Neuronal stem cell (in vitro differentiated cells): ENCODE measurements around the gene SAMD14.

Experiments
- DNase-seq: peaks from one replicate; pipeline ENCODE4 v3.0.0-alpha.2; 2013; ENCODE audit warnings: low spot score
- H2AFZ ChIP-seq: one replicate; pipeline ENCODE4 v1.6.1; 2013; ENCODE audit warnings: mild to moderate bottlenecking, low read length, inconsistent platforms
- H2AK5ac ChIP-seq: 2 replicates; pipeline ENCODE4 v1.6.1; 2013; ENCODE audit warnings: low read depth, mild to moderate bottlenecking, inconsistent platforms, low read length, moderate library complexity, mixed read lengths
- H2BK120ac ChIP-seq: 2 replicates; pipeline ENCODE4 v1.6.1; 2013; ENCODE audit warnings: low read depth, mild to moderate bottlenecking, inconsistent platforms, low read length, moderate library complexity, mixed read lengths
- H2BK12ac ChIP-seq: one replicate; pipeline ENCODE4 v1.6.1; 2013; ENCODE audit warnings: low read length, inconsistent platforms
- H2BK15ac ChIP-seq: 2 replicates; pipeline ENCODE4 v1.6.1; 2013; ENCODE audit warnings: mild to moderate bottlenecking, low read length, inconsistent platforms, mixed read lengths
- H2BK5ac ChIP-seq: one replicate; pipeline ENCODE4 v1.6.1; 2013; ENCODE audit warnings: inconsistent platforms, mild to moderate bottlenecking, low read length, moderate library complexity
- H3K14ac ChIP-seq: one replicate; pipeline ENCODE4 v1.6.1; 2013; ENCODE audit warnings: low read length, inconsistent platforms
- H3K18ac ChIP-seq: 2 replicates; pipeline ENCODE4 v1.6.1; 2013; ENCODE audit warnings: low read length, inconsistent platforms
- H3K23ac ChIP-seq: 2 replicates; pipeline ENCODE4 v1.6.1; 2013; ENCODE audit warnings: low read depth, mild to moderate bottlenecking, mixed read lengths, low read length, inconsistent platforms; ENCODE audit not compliant: poor library complexity
- H3K27ac ChIP-seq: replicated peaks from 3 replicates; pipeline ENCODE4 v1.5.1; 2013; ENCODE audit warnings: low read length, inconsistent platforms
- H3K27me3 ChIP-seq, 3 experiments: 2 replicates each; pipeline ENCODE4 v1.6.1; 2013; ENCODE audit warnings: low read length in 3 of 3, mild to moderate bottlenecking in 2 of 3, inconsistent platforms in 1 of 3, low read depth in 1 of 3, mixed read lengths in 1 of 3, moderate library complexity in 1 of 3; ENCODE audit not compliant: control insufficient read depth in 3 of 3, insufficient read depth in 3 of 3
- H3K36me3 ChIP-seq, 2 donors: replicated peaks in 1 of 2; 2 replicates each; pipeline ENCODE4 v1.6.1; 2013; ENCODE audit warnings: low read length in 2 of 2; ENCODE audit not compliant: control insufficient read depth in 2 of 2, insufficient read depth in 2 of 2
- H3K4ac ChIP-seq: 2 replicates; pipeline ENCODE4 v1.6.1; 2013; ENCODE audit warnings: inconsistent platforms, mild to moderate bottlenecking, low read length, moderate library complexity
- H3K4me1 ChIP-seq, 2 donors: 1 replicate in 1 of 2; 2 replicates in 1 of 2; pipeline ENCODE4 v1.6.1; 2013; ENCODE audit warnings: low read length in 2 of 2, low read depth in 1 of 2; ENCODE audit not compliant: control insufficient read depth in 2 of 2, insufficient read depth in 1 of 2
- H3K4me2 ChIP-seq: one replicate; pipeline ENCODE4 v1.6.1; 2013; ENCODE audit warnings: mild to moderate bottlenecking, low read length, inconsistent platforms; ENCODE audit not compliant: insufficient read depth, poor library complexity, severe bottlenecking
- H3K4me3 ChIP-seq, 2 donors: 2 replicates each; pipeline ENCODE4 v1.5.1; 2013; ENCODE audit warnings: low read length in 2 of 2, mild to moderate bottlenecking in 2 of 2, inconsistent platforms in 1 of 2, moderate library complexity in 1 of 2
- H3K79me1 ChIP-seq: one replicate; pipeline ENCODE4 v1.6.1; 2013; ENCODE audit warnings: low read depth, mild to moderate bottlenecking, inconsistent platforms, low read length, moderate library complexity
- H3K9ac ChIP-seq: one replicate; pipeline ENCODE4 v1.6.1; 2013; ENCODE audit warnings: mild to moderate bottlenecking, low read depth, low read length, inconsistent platforms; ENCODE audit not compliant: poor library complexity
- H3K9me3 ChIP-seq, 2 donors: replicated peaks in 1 of 2; 2 replicates each; pipeline versions ENCODE3 to v1.6.1; 2013; ENCODE audit warnings: low read length in 2 of 2, mild to moderate bottlenecking in 2 of 2, inconsistent platforms in 1 of 2, low read depth in 1 of 2, mixed read lengths in 1 of 2, moderate library complexity in 1 of 2; ENCODE audit not compliant: control insufficient read depth in 2 of 2, insufficient read depth in 1 of 2
- H4K8ac ChIP-seq: one replicate; pipeline ENCODE4 v1.6.1; 2013; ENCODE audit warnings: low read depth, mild to moderate bottlenecking, inconsistent platforms, low read length, moderate library complexity
- H4K91ac ChIP-seq: one replicate; pipeline ENCODE4 v1.6.1; 2013; ENCODE audit warnings: low read length, low read depth, mild to moderate bottlenecking, inconsistent platforms; ENCODE audit not compliant: poor library complexity
- WGBS, 2 donors: extraction: QIAGEN DNeasy Blood & Tissue Kit; methylation state at CpG; one replicate each; pipeline ENCODE4 v1.1.7; 2013; ENCODE audit warnings: missing lambda C conversion rate in 2 of 2, mixed read lengths in 1 of 2; ENCODE audit not compliant: insufficient read length in 2 of 2, insufficient replicate concordance in 1 of 2; ENCODE audit errors: extremely low coverage in 2 of 2; 5-methylcytosine and 5-hydroxymethylcytosine counted together

SAMD14 gene

DNA sequence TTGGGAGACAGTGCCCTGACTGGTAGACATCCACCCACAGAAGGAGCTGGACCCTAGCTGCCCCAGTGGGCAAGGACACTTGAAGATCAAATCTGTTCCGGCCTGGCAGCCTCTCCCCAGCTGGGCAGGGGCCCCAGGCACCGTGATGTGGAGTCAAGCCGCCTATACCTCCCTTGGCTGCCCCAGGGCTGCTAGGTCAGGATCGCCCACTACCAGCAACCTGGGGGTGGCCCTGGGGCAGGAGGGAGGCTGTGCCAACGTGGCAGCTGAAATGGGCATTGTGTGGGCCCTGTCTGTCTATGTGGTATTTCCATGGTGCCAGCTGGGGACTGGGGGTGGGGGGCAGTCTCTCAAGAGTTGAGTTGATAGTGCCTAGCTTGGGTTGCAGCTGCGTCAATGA, 33.9 kb downstream of the SAMD14 start:
- Histone ChIP-seq H3K14ac (peak overlapping the region; percentile 10), H3K27ac (no peak overlapping the region), H2AFZ (peak overlapping the region; percentile 96), H3K23ac (peak overlapping the region; percentile 56), H4K91ac (no peak overlapping the region), H3K36me3 (peaks cover 0 to 5% of the 10 kb centered on the region in 2 donors), H3K9ac (peak overlapping the region; percentile 55), H2BK15ac (no peak overlapping the region), H3K4me2 (peak overlapping the region; percentile 74), H3K9me3 (no peaks in the 10 kb centered on the region), H2BK120ac (peak overlapping the region; percentile 62), H3K4ac (no peak overlapping the region), H3K4me3 (peak overlapping the region; percentile 81 to 86), H4K8ac (no peak overlapping the region), H3K4me1 (peaks cover 12 to 14% of the 10 kb centered on the region in 2 donors), H2AK5ac (peak overlapping the region; percentile 91), H3K27me3 (peaks cover 0 to 4% (median 0%) of the 10 kb centered on the region in 3 experiments), H3K18ac (peak overlapping the region; percentile 44), H2BK12ac (no peak overlapping the region), H3K79me1 (peaks cover 6% of the 10 kb centered on the region), H2BK5ac (peak overlapping the region; percentile 0)
- no peak for DNase-seq
- no CpG with 5 or more reads among the region's 6 CpGs for WGBS, 2 donors

DNA sequence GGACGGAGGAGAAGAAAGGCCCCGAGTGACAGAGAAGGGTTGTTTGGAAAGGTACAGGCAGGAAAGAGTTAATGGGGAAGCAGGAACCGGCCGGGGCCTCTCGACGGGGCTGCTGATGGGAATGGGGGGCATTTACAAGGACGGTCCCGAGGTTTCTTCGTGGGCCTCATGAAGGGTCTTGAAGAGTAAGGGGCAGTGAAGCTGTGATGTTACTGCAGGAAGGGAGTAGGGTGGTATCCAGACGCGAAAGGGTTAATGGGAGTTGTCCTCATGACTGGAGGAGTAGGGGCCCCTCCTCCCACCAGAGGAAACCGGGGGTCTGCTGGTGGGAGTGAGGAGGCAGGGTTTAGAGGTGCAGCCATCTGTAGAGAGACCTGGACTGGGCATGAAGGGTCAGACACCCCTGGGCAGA, 34.3 kb downstream of the SAMD14 start:
- Histone ChIP-seq H4K8ac (no peak overlapping the region), H3K27ac (no peak overlapping the region), H3K27me3 (peaks cover 0 to 7% (median 0%) of the 10 kb centered on the region in 3 experiments), H3K4me1 (peaks cover 8 to 10% of the 10 kb centered on the region in 2 donors), H2BK5ac (peak overlapping the region; percentile 0), H2BK12ac (no peak overlapping the region), H3K36me3 (peaks cover 0 to 5% of the 10 kb centered on the region in 2 donors), H3K9me3 (no peaks in the 10 kb centered on the region), H4K91ac (no peak overlapping the region), H2BK120ac (peak overlapping the region; percentile 62), H3K79me1 (peaks cover 6% of the 10 kb centered on the region), H2BK15ac (peak overlapping the region; percentile 87), H3K4me2 (peak overlapping the region; percentile 74), H3K9ac (peak overlapping the region; percentile 98), H3K4ac (peak overlapping the region; percentile 29), H2AK5ac (peak overlapping the region; percentile 81), H3K4me3 (peak overlapping the region; percentile 81 to 86), H3K14ac (peak overlapping the region; percentile 10), H3K18ac (peak overlapping the region; percentile 96), H3K23ac (peak overlapping the region; percentile 56), H2AFZ (peak overlapping the region; percentile 96)
- no peak for DNase-seq
- no CpG with 5 or more reads among the region's 12 CpGs for WGBS, 2 donors

DNA sequence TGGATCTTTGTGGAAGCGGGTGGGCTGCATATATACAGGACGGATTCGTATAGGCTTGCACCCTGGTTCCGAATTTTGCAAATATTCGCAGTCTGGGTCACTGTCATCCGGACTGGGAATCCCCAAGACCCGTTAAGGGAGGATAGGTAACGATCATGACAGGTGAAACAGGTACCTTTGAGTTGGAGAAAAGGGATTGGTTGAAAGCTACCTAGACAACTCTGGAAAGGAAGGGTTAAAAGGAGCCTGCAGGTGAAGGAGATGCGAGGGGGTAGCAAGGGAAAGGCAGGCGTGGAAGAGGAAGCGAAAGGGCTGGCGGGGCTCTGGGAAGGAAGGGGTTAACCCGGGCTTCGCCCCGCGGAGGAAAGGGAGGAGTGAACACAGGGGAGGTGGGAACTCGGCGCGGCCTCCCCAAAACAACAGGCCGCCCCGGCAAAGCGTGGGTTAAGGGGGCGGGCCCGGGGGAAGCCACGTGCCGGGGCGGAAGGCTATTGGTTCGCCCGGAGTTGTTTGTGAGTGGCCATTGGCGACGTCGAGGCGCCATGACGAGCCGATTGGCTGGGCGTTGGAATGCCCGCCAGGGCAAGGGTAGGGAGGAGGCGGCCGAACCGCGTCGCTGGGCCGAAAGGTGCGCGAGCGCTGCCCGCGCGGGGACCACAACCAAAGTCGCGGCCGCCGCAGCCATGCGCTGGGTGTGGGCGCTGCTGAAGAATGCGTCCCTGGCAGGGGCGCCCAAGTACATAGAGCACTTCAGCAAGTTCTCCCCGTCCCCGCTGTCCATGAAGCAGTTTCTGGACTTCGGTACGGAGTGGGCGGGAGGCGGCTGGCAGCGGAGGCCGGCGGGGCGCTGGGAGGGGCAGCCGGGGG, 35.0 kb downstream of the SAMD14 start, which contains the start of gene PDK2:
TSS of gene PDK2 (plus strand) at position 599 of the 867 bp plus-strand sequence. CDS start at position 684, 85 bp downstream.
- Histone ChIP-seq H3K79me1 (peaks cover 6% of the 10 kb centered on the region), H3K4ac (peak within 1 kb of the TSS; percentile 29), H3K9me3 (no peaks in the 10 kb centered on the region), H3K9ac (peak within 1 kb of the TSS; percentile 98), H3K4me1 (peaks cover 8 to 10% of the 10 kb centered on the region in 2 donors), H3K4me3 (peak within 1 kb of the TSS; percentile 81 to 86), H2BK120ac (peak within 1 kb of the TSS; percentile 62), H3K4me2 (peak within 1 kb of the TSS; percentile 79), H2BK5ac (peak within 1 kb of the TSS; percentile 0), H2BK12ac (no peak within 1 kb of the TSS), H3K23ac (peak within 1 kb of the TSS; percentile 56), H3K36me3 (peaks cover 0 to 5% of the 10 kb centered on the region in 2 donors), H4K91ac (no peak within 1 kb of the TSS), H2AK5ac (peak within 1 kb of the TSS; percentile 91), H3K18ac (peak within 1 kb of the TSS; percentile 96), H2BK15ac (peak within 1 kb of the TSS; percentile 87), H3K27me3 (peaks cover 0 to 7% (median 0%) of the 10 kb centered on the region in 3 experiments), H3K27ac (no peak within 1 kb of the TSS), H3K14ac (peak within 1 kb of the TSS; percentile 10), H2AFZ (peak within 1 kb of the TSS; percentile 96), H4K8ac (no peak within 1 kb of the TSS)
- WGBS, 2 donors, result no CpG with 5 or more reads among the region's 68 CpGs
- peak; percentile 95 for DNase-seq

DNA sequence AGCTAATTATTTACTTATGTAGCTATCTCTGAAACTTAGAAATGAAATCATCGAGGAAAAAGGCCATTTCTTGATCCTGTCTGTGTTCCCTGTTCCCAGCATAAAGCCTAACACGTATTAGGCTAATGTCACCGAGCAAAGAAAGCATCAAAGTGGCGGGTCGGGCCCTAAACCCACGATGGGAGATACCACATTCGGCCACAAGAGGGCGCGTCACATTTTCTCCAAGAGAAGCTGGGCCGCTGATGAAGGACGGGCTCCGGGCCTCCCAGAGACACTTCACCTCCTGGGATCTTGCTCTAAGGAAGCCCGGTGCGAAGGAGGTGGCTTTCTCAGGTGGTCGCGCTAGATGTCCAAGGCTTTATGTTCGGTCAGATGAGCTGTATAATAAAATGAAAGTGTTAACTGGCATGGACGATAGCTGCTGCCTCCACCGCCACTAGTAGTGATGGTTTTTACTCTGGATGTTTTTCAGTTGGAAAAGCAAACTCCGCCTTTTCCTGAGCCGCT, 35.7 kb downstream of the SAMD14 start:
- Histone ChIP-seq H3K79me1 (peaks cover 6% of the 10 kb centered on the region), H3K4me2 (peak overlapping the region; percentile 79), H4K8ac (no peak overlapping the region), H4K91ac (no peak overlapping the region), H3K9me3 (no peaks in the 10 kb centered on the region), H2AK5ac (no peak overlapping the region), H3K9ac (no peak overlapping the region), H3K14ac (no peak overlapping the region), H3K36me3 (peaks cover 0 to 5% of the 10 kb centered on the region in 2 donors), H2BK12ac (no peak overlapping the region), H3K18ac (no peak overlapping the region), H2BK15ac (no peak overlapping the region), H3K4ac (no peak overlapping the region), H2BK120ac (no peak overlapping the region), H2AFZ (peak overlapping the region; percentile 96), H3K4me3 (peak overlapping the region; percentile 61 to 81), H2BK5ac (no peak overlapping the region), H3K27ac (no peak overlapping the region), H3K27me3 (peaks cover 0 to 7% (median 0%) of the 10 kb centered on the region in 3 experiments), H3K23ac (no peak overlapping the region), H3K4me1 (peaks cover 8 to 10% of the 10 kb centered on the region in 2 donors)
- WGBS, 2 donors, result no CpG with 5 or more reads among the region's 21 CpGs
- DNase-seq, result peak; percentile 94
